CD14-positive monocyte (primary cell): ENCODE results near the gene DNAAF6. TPM values are rescaled to one million over a fixed set of nuclear protein-coding genes. Genes with fewer than 3 reads are reported as not detected.
A peak's percentile ranks its signal among the peaks of the same experiment; 100 is the strongest.

Source experiments
- DNase-seq, 3 donors: peaks; one replicate each; pipeline ENCODE4 v3.0.0-alpha.2; 2011 to 2022
- H2AFZ ChIP-seq: 2 replicates; pipeline ENCODE4 v1.6.0; 2012; ENCODE audit warnings: mild to moderate bottlenecking, low read depth, low read length, inconsistent platforms; ENCODE audit not compliant: insufficient read depth, poor library complexity, severe bottlenecking
- H3K27ac ChIP-seq, 2 donors: 1 replicate in 1 of 2; 2 replicates in 1 of 2; pipeline ENCODE4 v1.5.1; 2012 to 2013; ENCODE audit warnings: low read length in 2 of 2, control low read depth in 1 of 2, inconsistent platforms in 1 of 2, low read depth in 1 of 2, mild to moderate bottlenecking in 1 of 2
- H3K27me3 ChIP-seq, 2 donors: one replicate each; pipeline versions ENCODE4 v1.6.0 to v1.6.1; 2011 to 2013; ENCODE audit warnings: low read length in 2 of 2; ENCODE audit not compliant: control insufficient read depth in 2 of 2, insufficient read depth in 2 of 2
- H3K36me3 ChIP-seq, 2 donors: replicated peaks in 1 of 2; 1 replicate in 1 of 2; 2 replicates in 1 of 2; pipeline versions ENCODE4 v1.5.1 to v1.6.1; 2012 to 2013; ENCODE audit warnings: low read length in 2 of 2, control low read depth in 1 of 2, inconsistent platforms in 1 of 2, mild to moderate bottlenecking in 1 of 2; ENCODE audit not compliant: insufficient read depth in 2 of 2, control insufficient read depth in 1 of 2
- H3K4me1 ChIP-seq, 2 donors: 1 replicate in 1 of 2; 2 replicates in 1 of 2; pipeline versions ENCODE4 v1.5.1 to v1.6.1; 2012 to 2013; ENCODE audit warnings: low read length in 2 of 2, control low read depth in 1 of 2, inconsistent platforms in 1 of 2, mild to moderate bottlenecking in 1 of 2, moderate library complexity in 1 of 2; ENCODE audit not compliant: insufficient read depth in 2 of 2, control insufficient read depth in 1 of 2
- H3K4me2 ChIP-seq: replicated peaks from 2 replicates; pipeline ENCODE3; 2012; ENCODE audit warnings: low read length, moderate library complexity, mild to moderate bottlenecking; ENCODE audit not compliant: poor library complexity, severe bottlenecking; ENCODE audit errors: extremely low read depth
- H3K4me3 ChIP-seq, 3 experiments: fragments of 200-600 bp in 1 of 3; sonication (generic) in 1 of 3; replicated peaks in 1 of 3; 1 replicate in 2 of 3; 2 replicates in 1 of 3; pipeline ENCODE4 v1.5.1; 2011 to 2013; ENCODE audit warnings: low read length in 3 of 3, mild to moderate bottlenecking in 3 of 3, control low read depth in 2 of 3, low read depth in 2 of 3, inconsistent platforms in 1 of 3, moderate library complexity in 1 of 3
- H3K79me2 ChIP-seq: 2 replicates; pipeline ENCODE4 v1.6.0; 2012; ENCODE audit warnings: mild to moderate bottlenecking, control low read depth, inconsistent platforms, low read length, moderate library complexity; ENCODE audit not compliant: insufficient read depth
- H3K9ac ChIP-seq: 2 replicates; pipeline ENCODE4 v1.6.0; 2017; ENCODE audit warnings: low read length, mild to moderate bottlenecking; ENCODE audit not compliant: insufficient read depth, poor library complexity, severe bottlenecking
- H3K9me3 ChIP-seq, 2 donors: replicated peaks in 1 of 2; 1 replicate in 1 of 2; 2 replicates in 1 of 2; pipeline versions ENCODE4 v1.5.1 to v1.6.1; 2012 to 2013; ENCODE audit warnings: low read length in 2 of 2, control low read depth in 1 of 2; ENCODE audit not compliant: control insufficient read depth in 1 of 2, insufficient read depth in 1 of 2
- H4K20me1 ChIP-seq: 2 replicates; pipeline ENCODE4 v1.6.0; 2012; ENCODE audit warnings: mild to moderate bottlenecking, low read length, control low read depth, moderate library complexity; ENCODE audit not compliant: insufficient read depth
- H3K27ac Mint-ChIP-seq, 7 donors: one replicate each; pipeline ENCODE4 v1.8.0; 2020; ENCODE audit warnings: mild to moderate bottlenecking in 7 of 7, mixed read lengths in 7 of 7, moderate library complexity in 6 of 7, inconsistent platforms in 2 of 7
- H3K27me3 Mint-ChIP-seq, 3 donors: one replicate each; pipeline ENCODE4 v1.8.0; 2021 to 2022; ENCODE audit warnings: low read depth in 3 of 3, mild to moderate bottlenecking in 3 of 3, mixed read lengths in 3 of 3, moderate library complexity in 3 of 3, inconsistent platforms in 1 of 3
- H3K36me3 Mint-ChIP-seq, 2 donors: one replicate each; pipeline ENCODE4 v1.8.0; 2020; ENCODE audit warnings: mixed read lengths in 2 of 2, inconsistent platforms in 1 of 2, mild to moderate bottlenecking in 1 of 2
- H3K4me1 Mint-ChIP-seq: one replicate; pipeline ENCODE4 v1.8.0; 2020; ENCODE audit warnings: mild to moderate bottlenecking, mixed read lengths
- H3K4me3 Mint-ChIP-seq, 2 donors: one replicate each; pipeline ENCODE4 v1.8.0; 2020; ENCODE audit warnings: mild to moderate bottlenecking in 2 of 2, mixed read lengths in 2 of 2, moderate library complexity in 1 of 2
- H3K9me3 Mint-ChIP-seq, 7 donors: one replicate each; pipeline ENCODE4 v1.8.0; 2020 to 2022; ENCODE audit warnings: mixed read lengths in 7 of 7, mild to moderate bottlenecking in 6 of 7, moderate library complexity in 6 of 7, inconsistent platforms in 2 of 7
- WGBS: methylation state at CpG from one replicate; pipeline ENCODE4 v1.1.5; 2013; ENCODE audit warnings: missing lambda C conversion rate; ENCODE audit not compliant: insufficient coverage; 5-methylcytosine and 5-hydroxymethylcytosine counted together
- intact Hi-C, 2 donors: fragments of 100-400 bp; cut with micrococcal nuclease; formaldehyde crosslinking; loops; one replicate each; pipeline versions ENCODE4 v1.15.0 to v1.15.1; 2023
- polyA plus RNA-seq, 3 donors: library from polyadenylated mRNA; depleted of rRNA in 1 of 3; unstranded in 2 of 3; stranded (reverse) in 1 of 3; fragments of 300-500 nt in 2 of 3; fragments of >200 nt in 1 of 3; fragmentation: Illumina TruSeq in 2 of 3; gene quantifications; 1 replicate in 2 of 3; 2 replicates in 1 of 3; pipeline ENCODE4 v1.2.3, GENCODE V29; 2012 to 2021
- TF ChIP-seq, protein P1 (sequence below): fragments of 200-600 bp; IDR thresholded peaks from one replicate; pipeline ENCODE4 v1.8.0; 2022; ENCODE audit warnings: antibody characterized with exemption, mild to moderate bottlenecking

Gene DNAAF6
- polyA plus RNA-seq, 3 donors: not detected

DNA sequence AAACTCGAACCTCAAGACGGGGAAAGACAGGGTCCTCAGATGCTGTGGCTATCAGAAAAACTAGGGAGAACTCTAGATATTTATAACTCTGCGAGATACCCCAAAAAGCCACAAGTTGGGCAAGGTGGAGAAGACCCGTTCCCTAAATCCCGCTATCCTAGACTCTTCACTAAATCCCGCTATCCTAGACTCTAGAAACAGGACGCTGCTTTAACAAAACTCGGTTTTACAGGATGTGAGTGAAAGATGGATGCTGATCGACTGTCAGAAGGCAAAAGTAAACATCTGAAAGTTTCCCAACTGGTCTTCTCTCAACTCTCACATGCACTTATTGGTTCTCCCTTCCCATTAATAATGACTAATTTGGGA, 270 bp downstream of the DNAAF6 start:
- H3K27me3 ChIP-seq: peaks cover 0 to 13% of the 10 kb centered on the region in 2 donors
- Mint-ChIP-seq H3K9me3 (peaks cover 0 to 15% (median 4%) of the 10 kb centered on the region in 7 donors), H3K4me1 (peaks cover 15% of the 10 kb centered on the region), H3K4me3 (peak overlapping the region; percentile 82 to 95), H3K36me3 (no peaks in the 10 kb centered on the region), H3K27ac (no peak overlapping the region), H3K27me3 (peaks cover 4 to 29% (median 24%) of the 10 kb centered on the region in 3 donors)
- no peak for DNase-seq
- H3K9me3 ChIP-seq: no peaks in the 10 kb centered on the region
- intact Hi-C loops: no loop called here
- TF ChIP-seq, protein P1, sequence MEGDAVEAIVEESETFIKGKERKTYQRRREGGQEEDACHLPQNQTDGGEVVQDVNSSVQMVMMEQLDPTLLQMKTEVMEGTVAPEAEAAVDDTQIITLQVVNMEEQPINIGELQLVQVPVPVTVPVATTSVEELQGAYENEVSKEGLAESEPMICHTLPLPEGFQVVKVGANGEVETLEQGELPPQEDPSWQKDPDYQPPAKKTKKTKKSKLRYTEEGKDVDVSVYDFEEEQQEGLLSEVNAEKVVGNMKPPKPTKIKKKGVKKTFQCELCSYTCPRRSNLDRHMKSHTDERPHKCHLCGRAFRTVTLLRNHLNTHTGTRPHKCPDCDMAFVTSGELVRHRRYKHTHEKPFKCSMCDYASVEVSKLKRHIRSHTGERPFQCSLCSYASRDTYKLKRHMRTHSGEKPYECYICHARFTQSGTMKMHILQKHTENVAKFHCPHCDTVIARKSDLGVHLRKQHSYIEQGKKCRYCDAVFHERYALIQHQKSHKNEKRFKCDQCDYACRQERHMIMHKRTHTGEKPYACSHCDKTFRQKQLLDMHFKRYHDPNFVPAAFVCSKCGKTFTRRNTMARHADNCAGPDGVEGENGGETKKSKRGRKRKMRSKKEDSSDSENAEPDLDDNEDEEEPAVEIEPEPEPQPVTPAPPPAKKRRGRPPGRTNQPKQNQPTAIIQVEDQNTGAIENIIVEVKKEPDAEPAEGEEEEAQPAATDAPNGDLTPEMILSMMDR: no peak
- no peak overlapping the region for H2AFZ ChIP-seq
- H3K36me3 ChIP-seq: no peaks in the 10 kb centered on the region
- H3K4me2 ChIP-seq: peak overlapping the region; percentile 67
- H3K9ac ChIP-seq: no peak overlapping the region
- no peaks in the 10 kb centered on the region for H4K20me1 ChIP-seq
- H3K27ac ChIP-seq: no peak overlapping the region
- peaks cover 5 to 9% of the 10 kb centered on the region in 2 donors for H3K4me1 ChIP-seq
- no CpG with 5 or more reads among the region's 9 CpGs for WGBS
- H3K4me3 ChIP-seq: peak overlapping the region in 1 of 3 experiments; percentile 70
- H3K79me2 ChIP-seq: no peaks in the 10 kb centered on the region

DNA sequence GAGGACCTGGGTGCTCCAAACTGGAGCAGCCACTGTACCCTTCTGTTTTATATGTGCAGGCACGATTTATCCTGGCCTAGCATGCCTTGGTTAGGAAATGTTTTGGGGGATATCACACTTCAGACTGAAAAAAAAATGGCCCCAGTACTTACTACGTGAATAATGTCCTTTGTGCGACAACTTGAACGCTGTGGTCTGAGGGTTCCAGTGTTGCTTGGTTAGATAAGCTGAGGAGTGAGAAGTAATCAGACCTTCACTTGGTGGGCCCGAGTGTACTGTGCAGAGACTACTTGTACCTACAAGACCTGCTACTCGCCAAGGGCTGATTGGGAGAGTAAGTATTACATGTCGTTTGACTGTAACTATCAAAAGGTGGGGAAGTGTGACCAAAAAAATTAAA, 678 bp downstream of the DNAAF6 start:
- Mint-ChIP-seq H3K36me3 (no peaks in the 10 kb centered on the region), H3K27me3 (peaks cover 4 to 29% (median 24%) of the 10 kb centered on the region in 3 donors), H3K9me3 (peaks cover 0 to 15% (median 4%) of the 10 kb centered on the region in 7 donors), H3K4me1 (peaks cover 15% of the 10 kb centered on the region), H3K4me3 (peak overlapping the region in 1 of 2 donors; percentile 3), H3K27ac (peak overlapping the region in 1 of 7 donors; percentile 65)
- TF ChIP-seq, protein P1: no peak
- Histone ChIP-seq H4K20me1 (no peaks in the 10 kb centered on the region), H3K36me3 (no peaks in the 10 kb centered on the region), H3K4me3 (no peak overlapping the region), H3K9me3 (no peaks in the 10 kb centered on the region), H3K27me3 (peaks cover 0 to 13% of the 10 kb centered on the region in 2 donors), H3K4me2 (no peak overlapping the region), H3K9ac (no peak overlapping the region), H3K79me2 (no peaks in the 10 kb centered on the region), H3K4me1 (peaks cover 5 to 9% of the 10 kb centered on the region in 2 donors), H3K27ac (no peak overlapping the region), H2AFZ (no peak overlapping the region)
- 100% methylated on average over 3 of the region's 7 CpGs for WGBS
- intact Hi-C loops: no loop called here
- no peak for DNase-seq
